ENCODE measurements around the gene ITGA7.

ITGA7 gene

DNA sequence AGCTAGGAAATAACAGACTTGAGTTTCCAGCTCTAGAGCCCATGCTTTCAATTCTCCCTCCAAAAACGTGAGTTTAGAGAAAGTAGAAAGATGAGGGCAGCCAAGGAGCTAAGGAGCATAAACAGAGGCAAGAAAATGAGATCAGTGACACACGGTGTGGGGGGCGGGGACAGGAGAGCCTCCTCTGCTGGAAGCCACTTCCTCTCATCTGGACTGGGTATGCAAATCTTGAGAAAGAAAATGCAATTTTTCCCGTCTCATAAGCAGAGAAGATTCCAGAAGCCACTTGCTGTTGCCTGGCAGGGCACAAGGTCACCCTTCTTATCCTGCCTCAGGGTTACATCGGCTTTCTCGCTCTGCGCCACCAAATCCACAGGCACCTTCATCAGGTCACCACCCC, 65.0 kb downstream of the ITGA7 start:
- DNase-seq (ENCODE audit: low spot score): no peak

DNA sequence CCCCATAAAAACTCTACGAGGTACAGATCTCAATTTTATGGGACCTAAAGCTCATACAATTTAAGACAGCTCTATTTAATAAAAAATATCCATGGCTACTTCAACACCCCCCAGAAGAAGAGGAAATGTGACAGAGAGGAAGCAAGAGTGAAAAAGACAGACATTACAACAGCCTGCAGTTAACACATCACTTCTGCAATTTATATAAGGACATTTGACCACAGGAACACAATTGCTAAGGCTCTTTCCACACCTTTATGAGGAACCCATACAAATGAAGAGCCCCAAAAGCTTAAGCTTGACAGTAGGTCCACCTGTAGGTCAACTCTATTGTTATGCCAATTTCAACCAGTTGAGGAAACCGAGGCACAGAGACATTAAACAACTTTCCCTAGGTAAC, 65.4 kb downstream of the ITGA7 start:
- no peak for DNase-seq (ENCODE audit: low spot score)

DNA sequence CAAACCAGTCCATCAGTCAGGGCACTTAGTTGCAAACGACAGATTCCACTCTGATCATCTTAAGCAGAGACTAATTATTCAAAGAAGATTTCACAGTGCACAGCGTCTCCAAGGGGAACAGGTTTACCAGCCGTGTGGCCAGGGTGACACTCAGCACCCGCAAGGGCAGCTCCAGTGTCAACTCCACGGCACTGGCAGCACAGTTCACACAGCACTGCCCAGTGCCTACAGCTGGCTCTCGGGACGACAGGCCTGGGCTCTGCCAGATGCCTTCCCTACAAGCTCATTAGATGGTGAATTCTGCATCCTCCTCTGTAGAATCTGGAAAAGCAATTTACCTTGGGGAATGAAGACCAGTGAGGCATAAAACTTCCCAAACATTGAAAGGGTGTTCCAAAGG, 66.1 kb downstream of the ITGA7 start:
- no peak for DNase-seq (ENCODE audit: low spot score)

DNA sequence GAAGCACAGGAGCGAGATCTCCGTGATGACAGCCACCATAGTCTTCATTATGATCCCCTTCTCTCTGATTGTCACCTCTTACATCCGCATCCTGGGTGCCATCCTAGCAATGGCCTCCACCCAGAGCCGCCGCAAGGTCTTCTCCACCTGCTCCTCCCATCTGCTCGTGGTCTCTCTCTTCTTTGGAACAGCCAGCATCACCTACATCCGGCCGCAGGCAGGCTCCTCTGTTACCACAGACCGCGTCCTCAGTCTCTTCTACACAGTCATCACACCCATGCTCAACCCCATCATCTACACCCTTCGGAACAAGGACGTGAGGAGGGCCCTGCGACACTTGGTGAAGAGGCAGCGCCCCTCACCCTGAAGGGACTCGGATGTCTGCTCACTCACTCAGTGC, 70.2 kb downstream of the ITGA7 start:
- DNase-seq (ENCODE audit: low spot score): no peak

DNA sequence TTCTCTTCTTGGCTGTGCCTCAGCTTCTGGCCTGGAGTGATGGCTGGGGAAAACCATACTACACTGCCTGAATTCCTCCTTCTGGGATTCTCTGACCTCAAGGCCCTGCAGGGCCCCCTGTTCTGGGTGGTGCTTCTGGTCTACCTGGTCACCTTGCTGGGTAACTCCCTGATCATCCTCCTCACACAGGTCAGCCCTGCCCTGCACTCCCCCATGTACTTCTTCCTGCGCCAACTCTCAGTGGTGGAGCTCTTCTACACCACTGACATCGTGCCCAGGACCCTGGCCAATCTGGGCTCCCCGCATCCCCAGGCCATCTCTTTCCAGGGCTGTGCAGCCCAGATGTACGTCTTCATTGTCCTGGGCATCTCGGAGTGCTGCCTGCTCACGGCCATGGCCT, 70.9 kb downstream of the ITGA7 start, which contains the start of gene OR10P1:
Gene OR10P1, plus strand, starts transcription at position 40 of the 400 bp plus-strand sequence. Its CDS starts 0 bp downstream, at position 40.
- no peak for DNase-seq (ENCODE audit: low spot score)

DNA sequence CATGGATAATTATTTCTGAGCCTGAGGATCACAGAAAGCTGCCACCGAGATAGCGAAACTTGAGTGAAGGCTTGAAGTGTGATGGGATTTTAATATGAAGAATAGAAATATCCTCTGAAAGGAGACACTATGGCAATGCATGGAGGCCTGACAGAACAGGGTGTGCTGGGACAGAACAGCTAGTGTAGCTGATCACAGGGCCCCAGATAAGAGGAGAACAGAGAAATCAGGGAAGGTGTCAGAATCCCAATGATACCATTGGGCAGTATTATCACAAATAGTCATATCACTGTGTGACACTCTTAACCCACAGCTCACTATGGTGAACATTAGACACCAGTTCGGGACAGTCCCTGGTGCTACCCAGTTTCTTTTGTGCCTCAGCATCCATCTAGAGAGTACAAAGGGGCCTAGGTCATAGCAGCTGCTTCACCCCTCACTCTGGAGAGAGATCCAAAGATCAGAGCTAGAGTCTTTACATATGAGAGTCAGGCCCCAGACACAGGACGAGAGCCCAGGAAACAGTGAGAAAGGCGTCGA, 71.5 kb downstream of the ITGA7 start:
- no peak for DNase-seq (ENCODE audit: low spot score)

Measured in ecto neural progenitor cell (in vitro differentiated cells).